HepG2 (cell line): ENCODE data around the gene NFYC. TPM values are rescaled to one million over a fixed set of nuclear protein-coding genes. Genes with fewer than 3 reads are reported as not detected.

ENCODE experiments used
- ARNT2 ChIP-seq: sonication (generic); formaldehyde crosslinking; IDR thresholded peaks from 2 replicates; pipeline ENCODE4 v1.8.0; 2022; ENCODE audit warnings: mild to moderate bottlenecking, low read depth, missing genetic modification reagents, moderate library complexity
- BCL6 ChIP-seq: IDR thresholded peaks from 2 replicates; pipeline ENCODE4 v1.6.1; 2016; ENCODE audit warnings: missing genetic modification reagents, missing compliant biosample characterization
- DNMT1 ChIP-seq: sonication (generic); formaldehyde crosslinking; IDR thresholded peaks from 2 replicates; pipeline ENCODE4 v1.5.1; 2020; ENCODE audit warnings: mild to moderate bottlenecking, missing genetic modification reagents
- EED ChIP-seq: sonication (generic); formaldehyde crosslinking; IDR thresholded peaks from 2 replicates; pipeline ENCODE4 v1.5.0; 2020; ENCODE audit warnings: mild to moderate bottlenecking, missing genetic modification reagents
- EHMT2 ChIP-seq: fragments of 200-600 bp; sonication (generic); IDR thresholded peaks from 2 replicates; pipeline ENCODE4 v1.7.0; 2017; ENCODE audit warnings: antibody characterized with exemption, low read depth, low read length, borderline replicate concordance
- HMG20A ChIP-seq: IDR thresholded peaks from 2 replicates; pipeline ENCODE4 v1.6.1; 2016; ENCODE audit warnings: borderline replicate concordance
- HOXA3 ChIP-seq: sonication (generic); formaldehyde crosslinking; IDR thresholded peaks from 2 replicates; pipeline ENCODE4 v1.5.0; 2020; ENCODE audit warnings: missing genetic modification reagents
- IRX3 ChIP-seq: sonication (generic); formaldehyde crosslinking; IDR thresholded peaks from 2 replicates; pipeline ENCODE4 v1.8.1; 2023; ENCODE audit warnings: mild to moderate bottlenecking, low read depth, missing genetic modification reagents, borderline replicate concordance
- PHF8 ChIP-seq: sonication (generic); formaldehyde crosslinking; IDR thresholded peaks from 2 replicates; pipeline ENCODE4 v1.5.0; 2020; ENCODE audit warnings: missing genetic modification reagents
- RARA ChIP-seq: IDR thresholded peaks from 2 replicates; pipeline ENCODE4 v1.6.1; 2016; ENCODE audit warnings: missing genetic modification reagents, missing compliant biosample characterization
- REL ChIP-seq: sonication (generic); formaldehyde crosslinking; conservative IDR thresholded peaks from 2 replicates; pipeline ENCODE4 v1.8.0; 2022; ENCODE audit warnings: mild to moderate bottlenecking, missing genetic modification reagents, moderate library complexity
- REPIN1 ChIP-seq: sonication (generic); formaldehyde crosslinking; IDR thresholded peaks from 2 replicates; pipeline ENCODE4 v1.8.0; 2022; ENCODE audit warnings: missing genetic modification reagents, low read depth, mild to moderate bottlenecking, borderline replicate concordance
- RORA ChIP-seq: sonication (generic); formaldehyde crosslinking; IDR thresholded peaks from 2 replicates; pipeline ENCODE4 v1.5.0; 2020; ENCODE audit warnings: mild to moderate bottlenecking, missing genetic modification reagents, moderate library complexity
- SIN3B ChIP-seq: fragments of 150-350 bp; IDR thresholded peaks from 2 replicates; pipeline ENCODE4 v1.6.1; 2014; ENCODE audit warnings: low read length
- SOX5 ChIP-seq: IDR thresholded peaks from 2 replicates; pipeline ENCODE4 v1.6.1; 2016; ENCODE audit warnings: borderline replicate concordance
- ZFP36 ChIP-seq: fragments of 150-350 bp; IDR thresholded peaks from 2 replicates; pipeline ENCODE4 v1.6.1; 2018; ENCODE audit warnings: borderline replicate concordance, low read length, low read depth; ENCODE audit not compliant: partially characterized antibody
- ZKSCAN1 ChIP-seq: fragments of 150-350 bp; IDR thresholded peaks from 2 replicates; pipeline ENCODE4 v1.6.1; 2014; ENCODE audit warnings: low read length
- ZMYM2 ChIP-seq: sonication (generic); formaldehyde crosslinking; IDR thresholded peaks from 2 replicates; pipeline ENCODE4 v1.8.0; 2022; ENCODE audit warnings: mild to moderate bottlenecking, missing genetic modification reagents
- ZNF20 ChIP-seq: sonication (generic); formaldehyde crosslinking; IDR thresholded peaks from 2 replicates; pipeline ENCODE4 v1.4.0; 2020; ENCODE audit warnings: mild to moderate bottlenecking, moderate library complexity, missing genetic modification reagents
- ZNF510 ChIP-seq: sonication (generic); formaldehyde crosslinking; IDR thresholded peaks from 2 replicates; pipeline ENCODE4 v1.4.0; 2020; ENCODE audit warnings: low read depth, mild to moderate bottlenecking, missing genetic modification reagents
- ZNF546 ChIP-seq: sonication (generic); formaldehyde crosslinking; conservative IDR thresholded peaks from 2 replicates; pipeline ENCODE4 v1.8.1; 2023; ENCODE audit warnings: mild to moderate bottlenecking, missing genetic modification reagents
- ZNF670 ChIP-seq: sonication (generic); formaldehyde crosslinking; IDR thresholded peaks from 2 replicates; pipeline ENCODE4 v1.8.0; 2022; ENCODE audit warnings: mild to moderate bottlenecking, missing genetic modification reagents, borderline replicate concordance
- ZZZ3 ChIP-seq: sonication (generic); formaldehyde crosslinking; IDR thresholded peaks from 2 replicates; pipeline ENCODE4 v1.4.0; 2020; ENCODE audit warnings: missing genetic modification reagents, mild to moderate bottlenecking, borderline replicate concordance
- polyA plus RNA-seq, 8 experiments: library from polyadenylated mRNA; depleted of rRNA in 3 of 8; stranded (reverse) in 7 of 8; unstranded in 1 of 8; fragments of >200 nt; fragmentation: Illumina TruSeq in 4 of 8; extraction: Trizol in 4 of 8; gene quantifications; 2 replicates each; pipeline versions ENCODE4 v1.2.1 to v1.2.3, GENCODE V29; 2011 to 2016; ENCODE audit warnings: low read depth in 4 of 8, missing spikeins in 1 of 8, mixed read lengths in 1 of 8; ENCODE audit not compliant: insufficient read depth in 1 of 8
- total RNA-seq, 5 experiments: library from RNA; depleted of rRNA; stranded (reverse); fragments of >200 nt; fragmentation: Illumina TruSeq; extraction: Trizol; gene quantifications; 2 replicates each; pipeline ENCODE4 v1.2.3, GENCODE V29; 2016; ENCODE audit warnings: low read depth in 1 of 5
- TF ChIP-seq, protein P1 (sequence below): sonication (generic); formaldehyde crosslinking; IDR thresholded peaks from 2 replicates; pipeline ENCODE4 v1.4.0; 2020; ENCODE audit warnings: missing genetic modification reagents
- TF ChIP-seq, protein P2 (sequence below): sonication (generic); formaldehyde crosslinking; IDR thresholded peaks from 2 replicates; pipeline ENCODE4 v1.5.0; 2020; ENCODE audit warnings: mild to moderate bottlenecking, missing genetic modification reagents, borderline replicate concordance

Gene NFYC
- total and polyA plus RNA-seq, 2 of the 13 experiments (the other 11 are each of a cell fraction or from before 2014, with no cell fraction given) = 33.9 to 73.7 TPM

DNA sequence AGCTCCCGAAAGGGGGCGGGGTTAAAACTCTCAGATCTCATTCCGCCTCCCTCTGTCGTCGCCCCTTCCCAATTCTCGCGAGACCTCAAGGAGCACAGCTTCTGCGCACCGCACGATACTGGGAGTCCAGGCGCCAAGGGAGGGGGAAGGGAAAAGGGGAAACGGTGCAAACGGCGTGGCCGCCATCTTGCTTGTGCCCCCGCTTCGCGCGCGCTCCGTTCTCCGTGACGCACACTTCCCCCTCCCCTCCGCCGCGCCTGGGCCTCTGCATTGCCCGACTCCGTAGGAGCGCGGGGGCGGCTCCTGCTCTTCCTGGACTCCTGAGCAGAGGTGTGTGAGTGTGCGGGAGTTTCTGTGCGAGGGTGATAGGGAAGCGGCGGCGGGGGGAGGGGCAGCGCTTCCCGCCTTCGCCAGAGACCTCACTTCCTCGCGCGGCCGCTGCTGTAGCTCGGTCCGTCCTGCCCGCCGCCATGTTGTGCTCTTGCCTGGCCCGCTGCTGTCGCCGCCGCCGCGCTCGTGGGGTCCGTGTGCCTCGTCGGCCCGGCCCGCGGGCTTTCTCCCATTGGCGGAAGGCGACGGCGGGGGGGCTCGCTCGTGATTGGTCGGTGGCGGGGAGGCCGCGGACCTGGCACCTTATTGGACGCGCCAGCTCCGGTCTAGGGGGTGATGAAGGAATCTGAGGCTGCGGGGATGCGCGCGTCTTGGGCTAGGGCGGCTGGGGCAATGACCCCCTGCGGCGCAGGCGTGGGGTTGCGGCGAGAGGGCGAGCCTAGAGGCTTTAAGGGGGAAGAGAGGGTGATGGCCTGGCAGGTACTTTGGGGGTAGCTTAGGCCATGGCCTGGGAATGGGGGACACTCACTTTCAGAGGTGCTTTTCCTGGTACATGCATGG is at the start of gene NFYC (continued):
- TF ChIP-seq ZKSCAN1 = no peak
- TF ChIP-seq REL = no peak
- TF ChIP-seq ZFP36 = no peak
- no peak for TF ChIP-seq ZMYM2 (CRISPR knock-in tag)
- peak; percentile 80; the same call in 1 of the 2 replicates for TF ChIP-seq ZNF510 (CRISPR knock-in tag)
- TF ChIP-seq, protein P1, sequence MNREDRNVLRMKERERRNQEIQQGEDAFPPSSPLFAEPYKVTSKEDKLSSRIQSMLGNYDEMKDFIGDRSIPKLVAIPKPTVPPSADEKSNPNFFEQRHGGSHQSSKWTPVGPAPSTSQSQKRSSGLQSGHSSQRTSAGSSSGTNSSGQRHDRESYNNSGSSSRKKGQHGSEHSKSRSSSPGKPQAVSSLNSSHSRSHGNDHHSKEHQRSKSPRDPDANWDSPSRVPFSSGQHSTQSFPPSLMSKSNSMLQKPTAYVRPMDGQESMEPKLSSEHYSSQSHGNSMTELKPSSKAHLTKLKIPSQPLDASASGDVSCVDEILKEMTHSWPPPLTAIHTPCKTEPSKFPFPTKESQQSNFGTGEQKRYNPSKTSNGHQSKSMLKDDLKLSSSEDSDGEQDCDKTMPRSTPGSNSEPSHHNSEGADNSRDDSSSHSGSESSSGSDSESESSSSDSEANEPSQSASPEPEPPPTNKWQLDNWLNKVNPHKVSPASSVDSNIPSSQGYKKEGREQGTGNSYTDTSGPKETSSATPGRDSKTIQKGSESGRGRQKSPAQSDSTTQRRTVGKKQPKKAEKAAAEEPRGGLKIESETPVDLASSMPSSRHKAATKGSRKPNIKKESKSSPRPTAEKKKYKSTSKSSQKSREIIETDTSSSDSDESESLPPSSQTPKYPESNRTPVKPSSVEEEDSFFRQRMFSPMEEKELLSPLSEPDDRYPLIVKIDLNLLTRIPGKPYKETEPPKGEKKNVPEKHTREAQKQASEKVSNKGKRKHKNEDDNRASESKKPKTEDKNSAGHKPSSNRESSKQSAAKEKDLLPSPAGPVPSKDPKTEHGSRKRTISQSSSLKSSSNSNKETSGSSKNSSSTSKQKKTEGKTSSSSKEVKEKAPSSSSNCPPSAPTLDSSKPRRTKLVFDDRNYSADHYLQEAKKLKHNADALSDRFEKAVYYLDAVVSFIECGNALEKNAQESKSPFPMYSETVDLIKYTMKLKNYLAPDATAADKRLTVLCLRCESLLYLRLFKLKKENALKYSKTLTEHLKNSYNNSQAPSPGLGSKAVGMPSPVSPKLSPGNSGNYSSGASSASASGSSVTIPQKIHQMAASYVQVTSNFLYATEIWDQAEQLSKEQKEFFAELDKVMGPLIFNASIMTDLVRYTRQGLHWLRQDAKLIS (CRISPR knock-in tag) = no peak
- TF ChIP-seq SOX5 (CRISPR knock-in tag) = no peak
- peak; percentile 97 for TF ChIP-seq HOXA3
- 0 out of 2 replicates have a peak, but pooled peaks have one; percentile 50 for TF ChIP-seq ZZZ3 (CRISPR knock-in tag)
- peak; percentile 64; the same call in 1 of the 2 replicates for TF ChIP-seq ZNF20
- no peak for TF ChIP-seq HMG20A
- TF ChIP-seq EED = peak; percentile 40; the same call in 1 of the 2 replicates
- TF ChIP-seq ZNF546 (CRISPR knock-in tag) = no peak
- no peak for TF ChIP-seq EHMT2
- TF ChIP-seq RORA (CRISPR knock-in tag) = no peak
- TF ChIP-seq SIN3B = no peak
- TF ChIP-seq, protein P2, sequence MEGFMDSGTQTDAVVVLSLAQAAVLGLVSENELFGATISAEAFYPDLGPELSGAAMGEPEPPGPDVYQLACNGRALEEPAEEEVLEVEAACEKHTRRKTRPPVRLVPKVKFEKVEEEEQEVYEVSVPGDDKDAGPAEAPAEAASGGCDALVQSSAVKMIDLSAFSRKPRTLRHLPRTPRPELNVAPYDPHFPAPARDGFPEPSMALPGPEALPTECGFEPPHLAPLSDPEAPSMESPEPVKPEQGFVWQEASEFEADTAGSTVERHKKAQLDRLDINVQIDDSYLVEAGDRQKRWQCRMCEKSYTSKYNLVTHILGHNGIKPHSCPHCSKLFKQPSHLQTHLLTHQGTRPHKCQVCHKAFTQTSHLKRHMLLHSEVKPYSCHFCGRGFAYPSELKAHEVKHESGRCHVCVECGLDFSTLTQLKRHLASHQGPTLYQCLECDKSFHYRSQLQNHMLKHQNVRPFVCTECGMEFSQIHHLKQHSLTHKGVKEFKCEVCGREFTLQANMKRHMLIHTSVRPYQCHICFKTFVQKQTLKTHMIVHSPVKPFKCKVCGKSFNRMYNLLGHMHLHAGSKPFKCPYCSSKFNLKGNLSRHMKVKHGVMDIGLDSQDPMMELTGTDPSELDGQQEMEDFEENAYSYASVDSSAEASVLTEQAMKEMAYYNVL (CRISPR knock-in tag) = peak; percentile 29; the same call in 1 of the 2 replicates
- peak; percentile 86 for TF ChIP-seq PHF8 (CRISPR knock-in tag)
- TF ChIP-seq RARA (CRISPR knock-in tag) = peak; percentile 36; the same call in 1 of the 2 replicates
- TF ChIP-seq DNMT1 (CRISPR knock-in tag) = peak; percentile 64
- peak; percentile 78; the same call in 1 of the 2 replicates for TF ChIP-seq IRX3 (CRISPR knock-in tag)
- peak; percentile 67 for TF ChIP-seq REPIN1 (CRISPR knock-in tag)
- peak; percentile 92 for TF ChIP-seq ARNT2 (CRISPR knock-in tag)
- TF ChIP-seq BCL6 = peak; percentile 59; the same call in 1 of the 2 replicates
- TF ChIP-seq ZNF670 = peak; percentile 90; the same call in 1 of the 2 replicates
